ENCODE data around the gene ACP3.

The ACP3 gene

DNA sequence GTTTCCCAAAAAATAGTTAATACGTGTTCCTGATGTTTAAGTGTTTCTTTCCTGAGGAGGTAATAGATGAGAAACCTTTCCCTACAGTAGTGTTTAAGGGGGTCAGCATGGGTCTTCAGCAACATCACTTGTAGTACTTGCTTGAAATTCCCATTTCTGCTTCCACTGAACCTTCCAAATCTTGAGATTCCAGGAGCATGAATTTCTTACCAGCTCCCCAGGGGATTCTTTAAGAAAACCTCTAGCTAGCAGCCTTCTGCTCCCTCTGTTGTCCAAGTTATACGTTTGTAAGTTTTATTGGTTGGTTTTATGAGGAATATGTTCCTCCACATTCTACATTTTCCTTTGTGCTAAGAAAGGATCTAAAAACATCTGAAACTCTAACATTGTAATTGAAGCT, 38.2 kb upstream of the ACP3 start:
- Histone ChIP-seq H4K12ac (ENCODE audit: low read depth, low read length) (no peak overlapping the region), H3K79me1 (ENCODE audit: low read length) (peaks cover 8% of the 10 kb centered on the region), H3K23ac (ENCODE audit: low read length) (no peak overlapping the region), H2BK5ac (ENCODE audit: low read depth, low read length, poor library complexity) (no peak overlapping the region), H3K4me3 (ENCODE audit: low read depth, low read length) (no peak overlapping the region), H3K27me3 (ENCODE audit: insufficient read depth, low read length) (no peaks in the 10 kb centered on the region), H3K9ac (ENCODE audit: low read length) (no peak overlapping the region), H3K18ac (ENCODE audit: low read length) (no peak overlapping the region), H3K36me3 (ENCODE audit: control insufficient read depth in 1 of 2, insufficient read depth in 2 of 2, low read length in 2 of 2) (no peaks in the 10 kb centered on the region), H3K9me3 (ENCODE audit: insufficient read depth, low read depth, low read length) (peaks cover 2% of the 10 kb centered on the region), H3K79me2 (ENCODE audit: control insufficient read depth, insufficient read depth, low read length, poor library complexity) (no peaks in the 10 kb centered on the region), H4K8ac (ENCODE audit: low read depth, low read length) (no peak overlapping the region), H3K14ac (ENCODE audit: low read length) (no peak overlapping the region), H2AK5ac (ENCODE audit: low read length) (no peak overlapping the region), H2BK120ac (ENCODE audit: insufficient read depth, low read length, poor library complexity) (no peak overlapping the region), H3K4me2 (ENCODE audit: low read length) (no peak overlapping the region), H3K4me1 (ENCODE audit: control insufficient read depth in 1 of 2, insufficient read depth in 2 of 2, low read length in 2 of 2) (peaks cover 3 to 5% of the 10 kb centered on the region in 2 experiments), H4K91ac (ENCODE audit: low read depth, low read length) (no peak overlapping the region), H3K27ac (ENCODE audit: low read depth, low read length) (no peak overlapping the region), H2BK12ac (ENCODE audit: low read length) (no peak overlapping the region), H2AFZ (ENCODE audit: insufficient read depth, low read length, poor library complexity) (no peak overlapping the region), H3K4ac (ENCODE audit: low read depth, low read length) (no peak overlapping the region)
- no peak for DNase-seq
- no CpG with 5 or more reads among the region's 2 CpGs for WGBS (ENCODE audit: extremely low coverage, insufficient coverage, insufficient read length)

DNA sequence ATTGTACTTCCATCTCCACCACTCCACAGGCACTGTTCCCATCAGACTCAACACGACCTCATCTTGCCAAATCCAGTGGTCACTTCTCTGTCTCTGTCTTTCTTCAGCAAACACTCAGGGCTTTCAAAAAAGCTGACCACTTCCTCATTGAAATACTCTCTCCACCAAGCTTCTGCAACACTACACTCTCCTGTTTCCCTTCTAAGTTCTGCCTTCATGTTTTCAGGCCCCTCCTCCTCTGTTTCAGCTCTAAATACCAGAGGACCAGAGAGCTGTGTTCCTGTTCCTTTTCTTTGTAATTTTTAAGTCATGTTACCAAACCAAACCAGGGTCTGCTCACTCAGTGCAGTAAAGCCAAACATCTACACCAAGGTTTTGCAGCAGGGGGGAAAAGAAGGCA, 33.8 kb upstream of the ACP3 start:
- Histone ChIP-seq H4K8ac (ENCODE audit: low read depth, low read length) (peak overlapping the region; percentile 89), H3K4me2 (ENCODE audit: low read length) (peak overlapping the region; percentile 8), H2BK12ac (ENCODE audit: low read length) (peak overlapping the region; percentile 85), H3K9me3 (ENCODE audit: insufficient read depth, low read depth, low read length) (peaks cover 2% of the 10 kb centered on the region), H3K4ac (ENCODE audit: low read depth, low read length) (no peak overlapping the region), H3K36me3 (ENCODE audit: control insufficient read depth in 1 of 2, insufficient read depth in 2 of 2, low read length in 2 of 2) (no peaks in the 10 kb centered on the region), H3K27me3 (ENCODE audit: insufficient read depth, low read length) (no peaks in the 10 kb centered on the region), H3K27ac (ENCODE audit: low read depth, low read length) (peak overlapping the region; percentile 92), H2AK5ac (ENCODE audit: low read length) (no peak overlapping the region), H4K91ac (ENCODE audit: low read depth, low read length) (peak overlapping the region; percentile 89), H2AFZ (ENCODE audit: insufficient read depth, low read length, poor library complexity) (peak overlapping the region; percentile 35), H3K23ac (ENCODE audit: low read length) (no peak overlapping the region), H4K12ac (ENCODE audit: low read depth, low read length) (peak overlapping the region; percentile 83), H3K14ac (ENCODE audit: low read length) (peak overlapping the region; percentile 78), H2BK5ac (ENCODE audit: low read depth, low read length, poor library complexity) (peak overlapping the region; percentile 91), H3K79me2 (ENCODE audit: control insufficient read depth, insufficient read depth, low read length, poor library complexity) (peaks cover 4% of the 10 kb centered on the region), H3K79me1 (ENCODE audit: low read length) (peaks cover 21% of the 10 kb centered on the region), H3K4me3 (ENCODE audit: low read depth, low read length) (no peak overlapping the region), H3K4me1 (ENCODE audit: control insufficient read depth in 1 of 2, insufficient read depth in 2 of 2, low read length in 2 of 2) (peaks cover 12 to 14% of the 10 kb centered on the region in 2 experiments), H3K9ac (ENCODE audit: low read length) (no peak overlapping the region), H2BK120ac (ENCODE audit: insufficient read depth, low read length, poor library complexity) (peak overlapping the region; percentile 98), H3K18ac (ENCODE audit: low read length) (no peak overlapping the region)
- peak in 1 of 2 donors; percentile 32 for DNase-seq
- no CpG with 5 or more reads among the region's 1 CpG for WGBS (ENCODE audit: extremely low coverage, insufficient coverage, insufficient read length)

- peaks cover 12 to 14% of the 10 kb centered on the region in 2 experiments for H3K4me1 ChIP-seq (ENCODE audit: control insufficient read depth in 1 of 2, insufficient read depth in 2 of 2, low read length in 2 of 2)
- H3K14ac ChIP-seq (ENCODE audit: low read length) = peak overlapping the region; percentile 78
- peaks cover 4% of the 10 kb centered on the region for H3K79me2 ChIP-seq (ENCODE audit: control insufficient read depth, insufficient read depth, low read length, poor library complexity)
- H3K18ac ChIP-seq (ENCODE audit: low read length) = no peak overlapping the region
- H2AK5ac ChIP-seq (ENCODE audit: low read length) = no peak overlapping the region
- H3K4me3 ChIP-seq (ENCODE audit: low read depth, low read length) = no peak overlapping the region
- H2BK5ac ChIP-seq (ENCODE audit: low read depth, low read length, poor library complexity) = peak overlapping the region; percentile 91
- H4K8ac ChIP-seq (ENCODE audit: low read depth, low read length) = peak overlapping the region; percentile 89
- peak overlapping the region; percentile 35 for H2AFZ ChIP-seq (ENCODE audit: insufficient read depth, low read length, poor library complexity)
- H3K9ac ChIP-seq (ENCODE audit: low read length) = no peak overlapping the region
- peak overlapping the region; percentile 98 for H2BK120ac ChIP-seq (ENCODE audit: insufficient read depth, low read length, poor library complexity)
- DNase-seq = peak in 1 of 2 donors; percentile 40
- H3K27me3 ChIP-seq (ENCODE audit: insufficient read depth, low read length) = no peaks in the 10 kb centered on the region
- H3K9me3 ChIP-seq (ENCODE audit: insufficient read depth, low read depth, low read length) = peaks cover 2% of the 10 kb centered on the region
- H3K4ac ChIP-seq (ENCODE audit: low read depth, low read length) = no peak overlapping the region
- H4K91ac ChIP-seq (ENCODE audit: low read depth, low read length) = peak overlapping the region; percentile 89
- peak overlapping the region; percentile 85 for H2BK12ac ChIP-seq (ENCODE audit: low read length)
- H4K12ac ChIP-seq (ENCODE audit: low read depth, low read length) = peak overlapping the region; percentile 83
- no CpG with 5 or more reads among the region's 5 CpGs for WGBS (ENCODE audit: extremely low coverage, insufficient coverage, insufficient read length)
- no peaks in the 10 kb centered on the region for H3K36me3 ChIP-seq (ENCODE audit: control insufficient read depth in 1 of 2, insufficient read depth in 2 of 2, low read length in 2 of 2)
- peaks cover 21% of the 10 kb centered on the region for H3K79me1 ChIP-seq (ENCODE audit: low read length)
- H3K4me2 ChIP-seq (ENCODE audit: low read length) = peak overlapping the region; percentile 8
- peak overlapping the region; percentile 92 for H3K27ac ChIP-seq (ENCODE audit: low read depth, low read length)
- no peak overlapping the region for H3K23ac ChIP-seq (ENCODE audit: low read length)
Observed at GRCh38 chr3:132283916-132284405, 33.2 kb upstream of the ACP3 start.

DNA sequence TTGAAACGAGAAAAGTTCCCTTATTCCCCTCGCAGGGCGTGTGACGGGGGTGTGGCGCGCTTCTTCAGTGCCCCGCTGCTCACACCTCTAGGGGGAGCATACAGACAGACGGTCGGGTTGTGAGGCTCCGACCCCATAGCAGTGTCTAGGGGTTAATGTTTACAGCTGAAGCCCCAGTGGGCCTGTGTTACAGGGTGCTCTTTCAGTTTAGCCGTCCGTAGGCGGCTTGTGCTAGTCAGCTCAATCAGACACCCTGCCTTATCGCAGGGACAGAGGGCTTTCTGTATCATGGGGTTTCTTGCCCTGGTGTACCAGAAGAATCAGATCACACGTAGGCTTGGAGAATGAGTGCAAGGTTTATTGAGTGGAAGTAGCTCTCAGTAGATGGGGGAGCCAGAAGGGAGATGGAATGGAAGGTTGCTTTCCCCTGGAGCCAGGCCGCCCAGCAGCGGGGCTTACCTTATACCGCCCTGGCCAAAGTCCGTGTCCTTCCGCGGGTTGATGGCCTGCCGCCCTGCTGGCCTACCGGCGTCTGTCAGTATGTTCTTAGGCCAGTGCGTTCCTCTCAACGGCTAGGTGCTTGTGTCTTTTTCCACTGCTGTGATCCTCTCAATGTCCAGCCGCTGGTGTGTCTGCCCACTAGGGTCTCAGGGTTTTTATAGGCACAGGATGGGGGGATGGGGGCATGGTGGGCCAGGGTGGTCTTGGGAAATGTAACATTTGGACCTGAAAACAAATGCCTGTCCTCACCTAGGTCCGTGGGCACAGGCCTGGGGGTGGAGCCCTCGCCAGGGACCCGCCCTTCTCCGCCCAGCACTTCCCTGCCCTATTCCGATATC, 32.2 kb upstream of the ACP3 start:
- H3K23ac ChIP-seq (ENCODE audit: low read length) = no peak overlapping the region
- peaks cover 4% of the 10 kb centered on the region for H3K79me2 ChIP-seq (ENCODE audit: control insufficient read depth, insufficient read depth, low read length, poor library complexity)
- H3K79me1 ChIP-seq (ENCODE audit: low read length) = peaks cover 25% of the 10 kb centered on the region
- H2AK5ac ChIP-seq (ENCODE audit: low read length) = peak overlapping the region; percentile 23
- peak overlapping the region; percentile 15 for H4K8ac ChIP-seq (ENCODE audit: low read depth, low read length)
- peaks cover 2% of the 10 kb centered on the region for H3K9me3 ChIP-seq (ENCODE audit: insufficient read depth, low read depth, low read length)
- H2BK120ac ChIP-seq (ENCODE audit: insufficient read depth, low read length, poor library complexity) = peak overlapping the region; percentile 85
- no CpG with 5 or more reads among the region's 32 CpGs for WGBS (ENCODE audit: extremely low coverage, insufficient coverage, insufficient read length)
- H2BK12ac ChIP-seq (ENCODE audit: low read length) = peak overlapping the region; percentile 95
- H3K18ac ChIP-seq (ENCODE audit: low read length) = peak overlapping the region; percentile 89
- no peak overlapping the region for H3K4me2 ChIP-seq (ENCODE audit: low read length)
- peak overlapping the region; percentile 24 for H3K4ac ChIP-seq (ENCODE audit: low read depth, low read length)
- peak overlapping the region; percentile 88 for H4K91ac ChIP-seq (ENCODE audit: low read depth, low read length)
- H3K27ac ChIP-seq (ENCODE audit: low read depth, low read length) = peak overlapping the region; percentile 69
- H3K27me3 ChIP-seq (ENCODE audit: insufficient read depth, low read length) = no peaks in the 10 kb centered on the region
- H3K14ac ChIP-seq (ENCODE audit: low read length) = peak overlapping the region; percentile 52
- peak overlapping the region; percentile 16 for H4K12ac ChIP-seq (ENCODE audit: low read depth, low read length)
- H3K9ac ChIP-seq (ENCODE audit: low read length) = no peak overlapping the region
- no peaks in the 10 kb centered on the region for H3K36me3 ChIP-seq (ENCODE audit: control insufficient read depth in 1 of 2, insufficient read depth in 2 of 2, low read length in 2 of 2)
- no peak overlapping the region for H3K4me3 ChIP-seq (ENCODE audit: low read depth, low read length)
- DNase-seq = peak in 1 of 2 donors; percentile 45
- peaks cover 14 to 16% of the 10 kb centered on the region in 2 experiments for H3K4me1 ChIP-seq (ENCODE audit: control insufficient read depth in 1 of 2, insufficient read depth in 2 of 2, low read length in 2 of 2)
- H2AFZ ChIP-seq (ENCODE audit: insufficient read depth, low read length, poor library complexity) = no peak overlapping the region
- H2BK5ac ChIP-seq (ENCODE audit: low read depth, low read length, poor library complexity) = peak overlapping the region; percentile 75
